Neuronal stem cell (in vitro differentiated cells): Measurements from ENCODE around the gene LMLN.
"Not testable (repeated sequence)": the region's sequence is repeated elsewhere in the genome, so short reads cannot be mapped to it uniquely, and the experiment has no call there.

Experiments
- DNase-seq: peaks from one replicate; pipeline ENCODE4 v3.0.0-alpha.2; 2013; ENCODE audit warnings: low spot score
- H2AFZ ChIP-seq: one replicate; pipeline ENCODE4 v1.6.1; 2013; ENCODE audit warnings: mild to moderate bottlenecking, low read length, inconsistent platforms
- H2AK5ac ChIP-seq: 2 replicates; pipeline ENCODE4 v1.6.1; 2013; ENCODE audit warnings: low read depth, mild to moderate bottlenecking, inconsistent platforms, low read length, moderate library complexity, mixed read lengths
- H2BK120ac ChIP-seq: 2 replicates; pipeline ENCODE4 v1.6.1; 2013; ENCODE audit warnings: low read depth, mild to moderate bottlenecking, inconsistent platforms, low read length, moderate library complexity, mixed read lengths
- H2BK12ac ChIP-seq: one replicate; pipeline ENCODE4 v1.6.1; 2013; ENCODE audit warnings: low read length, inconsistent platforms
- H2BK15ac ChIP-seq: 2 replicates; pipeline ENCODE4 v1.6.1; 2013; ENCODE audit warnings: mild to moderate bottlenecking, low read length, inconsistent platforms, mixed read lengths
- H2BK5ac ChIP-seq: one replicate; pipeline ENCODE4 v1.6.1; 2013; ENCODE audit warnings: inconsistent platforms, mild to moderate bottlenecking, low read length, moderate library complexity
- H3K14ac ChIP-seq: one replicate; pipeline ENCODE4 v1.6.1; 2013; ENCODE audit warnings: low read length, inconsistent platforms
- H3K18ac ChIP-seq: 2 replicates; pipeline ENCODE4 v1.6.1; 2013; ENCODE audit warnings: low read length, inconsistent platforms
- H3K23ac ChIP-seq: 2 replicates; pipeline ENCODE4 v1.6.1; 2013; ENCODE audit warnings: low read depth, mild to moderate bottlenecking, mixed read lengths, low read length, inconsistent platforms; ENCODE audit not compliant: poor library complexity
- H3K27ac ChIP-seq: replicated peaks from 3 replicates; pipeline ENCODE4 v1.5.1; 2013; ENCODE audit warnings: low read length, inconsistent platforms
- H3K27me3 ChIP-seq, 3 experiments: 2 replicates each; pipeline ENCODE4 v1.6.1; 2013; ENCODE audit warnings: low read length in 3 of 3, mild to moderate bottlenecking in 2 of 3, inconsistent platforms in 1 of 3, low read depth in 1 of 3, mixed read lengths in 1 of 3, moderate library complexity in 1 of 3; ENCODE audit not compliant: control insufficient read depth in 3 of 3, insufficient read depth in 3 of 3
- H3K36me3 ChIP-seq, 2 donors: replicated peaks in 1 of 2; 2 replicates each; pipeline ENCODE4 v1.6.1; 2013; ENCODE audit warnings: low read length in 2 of 2; ENCODE audit not compliant: control insufficient read depth in 2 of 2, insufficient read depth in 2 of 2
- H3K4ac ChIP-seq: 2 replicates; pipeline ENCODE4 v1.6.1; 2013; ENCODE audit warnings: inconsistent platforms, mild to moderate bottlenecking, low read length, moderate library complexity
- H3K4me1 ChIP-seq, 2 donors: 1 replicate in 1 of 2; 2 replicates in 1 of 2; pipeline ENCODE4 v1.6.1; 2013; ENCODE audit warnings: low read length in 2 of 2, low read depth in 1 of 2; ENCODE audit not compliant: control insufficient read depth in 2 of 2, insufficient read depth in 1 of 2
- H3K4me2 ChIP-seq: one replicate; pipeline ENCODE4 v1.6.1; 2013; ENCODE audit warnings: mild to moderate bottlenecking, low read length, inconsistent platforms; ENCODE audit not compliant: insufficient read depth, poor library complexity, severe bottlenecking
- H3K4me3 ChIP-seq, 2 donors: 2 replicates each; pipeline ENCODE4 v1.5.1; 2013; ENCODE audit warnings: low read length in 2 of 2, mild to moderate bottlenecking in 2 of 2, inconsistent platforms in 1 of 2, moderate library complexity in 1 of 2
- H3K79me1 ChIP-seq: one replicate; pipeline ENCODE4 v1.6.1; 2013; ENCODE audit warnings: low read depth, mild to moderate bottlenecking, inconsistent platforms, low read length, moderate library complexity
- H3K9ac ChIP-seq: one replicate; pipeline ENCODE4 v1.6.1; 2013; ENCODE audit warnings: mild to moderate bottlenecking, low read depth, low read length, inconsistent platforms; ENCODE audit not compliant: poor library complexity
- H3K9me3 ChIP-seq, 2 donors: replicated peaks in 1 of 2; 2 replicates each; pipeline versions ENCODE3 to v1.6.1; 2013; ENCODE audit warnings: low read length in 2 of 2, mild to moderate bottlenecking in 2 of 2, inconsistent platforms in 1 of 2, low read depth in 1 of 2, mixed read lengths in 1 of 2, moderate library complexity in 1 of 2; ENCODE audit not compliant: control insufficient read depth in 2 of 2, insufficient read depth in 1 of 2
- H4K8ac ChIP-seq: one replicate; pipeline ENCODE4 v1.6.1; 2013; ENCODE audit warnings: low read depth, mild to moderate bottlenecking, inconsistent platforms, low read length, moderate library complexity
- H4K91ac ChIP-seq: one replicate; pipeline ENCODE4 v1.6.1; 2013; ENCODE audit warnings: low read length, low read depth, mild to moderate bottlenecking, inconsistent platforms; ENCODE audit not compliant: poor library complexity
- WGBS, 2 donors: extraction: QIAGEN DNeasy Blood & Tissue Kit; methylation state at CpG; one replicate each; pipeline ENCODE4 v1.1.7; 2013; ENCODE audit warnings: missing lambda C conversion rate in 2 of 2, mixed read lengths in 1 of 2; ENCODE audit not compliant: insufficient read length in 2 of 2, insufficient replicate concordance in 1 of 2; ENCODE audit errors: extremely low coverage in 2 of 2; 5-methylcytosine and 5-hydroxymethylcytosine counted together

LMLN gene

DNA sequence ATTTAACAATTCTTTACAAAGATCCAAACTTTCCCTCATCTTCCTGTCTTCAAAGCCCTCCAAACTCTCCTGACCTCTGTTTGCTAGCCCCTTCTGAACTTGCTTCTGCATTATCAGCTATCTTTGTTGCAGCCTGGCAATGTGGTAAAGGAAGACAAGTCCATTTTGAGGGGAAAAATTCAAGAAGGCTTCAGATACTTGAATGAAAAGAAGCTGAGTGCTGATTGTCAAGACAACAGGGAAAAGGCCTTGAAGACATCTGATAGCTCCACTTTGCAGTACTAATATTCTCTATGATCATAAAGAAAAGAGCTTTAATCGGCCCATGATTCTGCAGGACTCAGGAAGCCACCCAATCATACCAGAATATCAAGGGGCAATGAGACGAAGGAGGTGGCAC, 91.8 kb downstream of the LMLN start:
- H3K4ac ChIP-seq, result no peak overlapping the region
- no peak overlapping the region for H4K91ac ChIP-seq
- no peak overlapping the region for H3K4me3 ChIP-seq
- DNase-seq, result no peak
- H4K8ac ChIP-seq, result no peak overlapping the region
- no peak overlapping the region for H3K4me2 ChIP-seq
- H2BK15ac ChIP-seq, result no peak overlapping the region
- H2BK5ac ChIP-seq, result no peak overlapping the region
- H3K79me1 ChIP-seq, result peaks cover 3% of the 10 kb centered on the region
- H3K23ac ChIP-seq, result no peak overlapping the region
- no peak overlapping the region for H2AK5ac ChIP-seq
- no peak overlapping the region for H3K14ac ChIP-seq
- H3K27ac ChIP-seq, result no peak overlapping the region
- H3K4me1 ChIP-seq, result no peaks in the 10 kb centered on the region
- no peak overlapping the region for H3K18ac ChIP-seq
- no peak overlapping the region for H2BK12ac ChIP-seq
- H3K9me3 ChIP-seq, result peaks cover 2 to 10% of the 10 kb centered on the region in 2 donors
- H3K9ac ChIP-seq, result no peak overlapping the region
- H3K27me3 ChIP-seq, result no peaks in the 10 kb centered on the region
- no CpG with 5 or more reads among the region's 2 CpGs for WGBS, 2 donors
- no peak overlapping the region for H2AFZ ChIP-seq
- no peak overlapping the region for H2BK120ac ChIP-seq
- H3K36me3 ChIP-seq, result no peaks in the 10 kb centered on the region

GRCh38 chr3:198053462-198053861, 93.4 kb downstream of the LMLN start:
- H3K79me1 ChIP-seq, H2BK12ac ChIP-seq, H3K36me3 ChIP-seq, H4K91ac ChIP-seq, H3K4me2 ChIP-seq, H3K4me1 ChIP-seq, H2AK5ac ChIP-seq, H2BK120ac ChIP-seq, H2BK5ac ChIP-seq, H4K8ac ChIP-seq, H3K23ac ChIP-seq, H3K9ac ChIP-seq, H3K27ac ChIP-seq, H2AFZ ChIP-seq, H3K4me3 ChIP-seq, H3K14ac ChIP-seq, H3K4ac ChIP-seq, H2BK15ac ChIP-seq, DNase-seq, H3K18ac ChIP-seq, H3K27me3 ChIP-seq: not testable (repeated sequence)
- H3K9me3 ChIP-seq, result peaks cover 2 to 10% of the 10 kb centered on the region in 2 donors

DNA sequence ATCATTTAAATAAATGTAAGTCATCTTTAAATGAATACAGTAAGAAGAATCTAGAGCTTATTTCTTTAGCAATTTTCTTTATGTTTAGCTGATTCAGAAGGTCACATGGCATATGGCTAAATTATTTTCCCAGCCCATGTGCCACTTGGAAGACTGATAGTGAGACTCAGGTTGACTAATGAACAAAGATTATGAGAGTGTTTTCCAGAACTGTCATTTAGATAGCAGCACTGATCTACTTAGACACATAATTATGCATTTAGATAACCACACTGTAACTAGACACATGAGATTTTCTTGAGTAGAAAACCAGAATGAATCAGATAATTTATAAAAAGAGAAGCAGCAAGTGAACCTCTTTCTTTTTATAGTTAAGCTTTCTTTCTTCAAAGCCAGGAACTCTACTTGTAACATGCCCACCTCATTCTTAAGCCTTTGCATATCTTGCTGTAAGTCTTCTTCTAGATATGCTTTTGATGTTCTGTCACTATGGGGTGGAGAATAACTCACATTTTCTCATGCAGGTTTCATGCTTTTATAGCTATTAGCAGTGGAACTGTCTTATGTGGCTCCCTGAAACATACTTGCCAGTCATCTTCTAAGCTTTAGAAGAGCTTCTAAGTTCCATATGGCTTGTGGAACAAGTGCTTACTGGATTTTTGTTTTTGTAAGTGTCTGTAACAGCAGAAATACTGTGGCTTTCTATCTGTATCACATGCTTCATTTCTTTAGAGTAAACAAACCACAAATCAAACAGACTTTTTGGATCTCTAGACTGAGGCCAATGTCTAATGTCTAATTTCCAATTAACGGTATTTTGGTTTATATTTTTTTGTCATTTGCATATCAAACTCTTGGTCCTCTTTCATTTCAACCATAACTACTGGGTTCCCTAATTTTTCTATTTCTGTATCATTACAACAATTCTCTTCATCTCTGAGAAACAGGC, 101.4 kb downstream of the LMLN start:
- Histone ChIP-seq H3K9ac (no peak overlapping the region), H3K4me2 (no peak overlapping the region), H3K36me3 (no peaks in the 10 kb centered on the region), H4K8ac (no peak overlapping the region), H3K14ac (no peak overlapping the region), H3K4me1 (no peaks in the 10 kb centered on the region), H3K23ac (no peak overlapping the region), H2BK15ac (no peak overlapping the region), H3K4ac (no peak overlapping the region), H2AFZ (no peak overlapping the region), H3K27me3 (no peaks in the 10 kb centered on the region), H2BK120ac (no peak overlapping the region), H3K9me3 (no peaks in the 10 kb centered on the region), H3K18ac (no peak overlapping the region), H2BK5ac (no peak overlapping the region), H3K4me3 (no peak overlapping the region), H3K79me1 (no peaks in the 10 kb centered on the region), H3K27ac (no peak overlapping the region), H2AK5ac (no peak overlapping the region), H2BK12ac (no peak overlapping the region), H4K91ac (no peak overlapping the region)
- DNase-seq, result no peak
- WGBS, 2 donors, result no CpG with 5 or more reads among the region's 1 CpG

DNA sequence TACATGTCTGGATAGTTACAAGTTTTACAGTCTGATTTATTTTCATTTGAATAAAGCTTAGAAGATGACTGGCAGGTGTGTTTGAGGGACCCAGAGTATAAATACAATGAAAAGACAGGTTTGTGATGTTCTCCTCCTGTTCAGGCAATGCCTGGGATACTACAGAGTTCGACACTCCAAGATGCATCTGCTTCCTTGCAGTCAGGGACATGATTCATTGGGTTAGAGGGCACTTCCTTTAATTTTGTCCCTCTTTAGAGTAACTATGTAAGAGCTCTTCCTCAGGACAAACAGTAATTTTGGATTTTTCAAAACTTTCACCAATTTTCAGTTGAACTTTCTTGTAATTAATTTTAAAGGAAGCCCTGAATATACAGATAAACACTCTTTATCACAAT, 102.0 kb downstream of the LMLN start:
- no peak overlapping the region for H3K4me3 ChIP-seq
- no peak overlapping the region for H2BK5ac ChIP-seq
- H3K4ac ChIP-seq, result no peak overlapping the region
- no peak overlapping the region for H3K4me2 ChIP-seq
- DNase-seq, result no peak
- H2AFZ ChIP-seq, result no peak overlapping the region
- no peak overlapping the region for H3K18ac ChIP-seq
- WGBS, 2 donors, result no CpG with 5 or more reads among the region's 1 CpG
- no peak overlapping the region for H2BK12ac ChIP-seq
- H3K36me3 ChIP-seq, result no peaks in the 10 kb centered on the region
- no peak overlapping the region for H3K23ac ChIP-seq
- no peak overlapping the region for H3K27ac ChIP-seq
- no peaks in the 10 kb centered on the region for H3K79me1 ChIP-seq
- H3K4me1 ChIP-seq, result no peaks in the 10 kb centered on the region
- no peak overlapping the region for H2AK5ac ChIP-seq
- H2BK15ac ChIP-seq, result no peak overlapping the region
- H3K9me3 ChIP-seq, result no peaks in the 10 kb centered on the region
- no peaks in the 10 kb centered on the region for H3K27me3 ChIP-seq
- H3K14ac ChIP-seq, result no peak overlapping the region
- H3K9ac ChIP-seq, result no peak overlapping the region
- no peak overlapping the region for H2BK120ac ChIP-seq
- H4K91ac ChIP-seq, result no peak overlapping the region
- H4K8ac ChIP-seq, result no peak overlapping the region
